Adrenal gland (tissue), 5 donors: ENCODE measurements around the gene PTTG1IP.

Experiments
- POLR2A ChIP-seq, 2 donors: fragments of 450-650 bp; IDR thresholded peaks; one replicate each; pipeline ENCODE4 v1.6.1; 2017; ENCODE audit warnings: antibody characterized with exemption in 2 of 2, mild to moderate bottlenecking in 2 of 2, moderate library complexity in 1 of 2
- TF ChIP-seq, protein P1 (sequence below), 6 experiments: fragments of 450-650 bp in 4 of 6; fragments of 200-600 bp in 2 of 6; sonication (generic) in 1 of 6; IDR thresholded peaks; 1 replicate in 5 of 6; 2 replicates in 1 of 6; pipeline versions ENCODE4 v1.5.1 to v1.8.0; 2016 to 2021; ENCODE audit warnings: antibody characterized with exemption in 6 of 6, mild to moderate bottlenecking in 2 of 6, moderate library complexity in 1 of 6
- donor health status: DM: no; HTN: no; CAD: no.

DNA sequence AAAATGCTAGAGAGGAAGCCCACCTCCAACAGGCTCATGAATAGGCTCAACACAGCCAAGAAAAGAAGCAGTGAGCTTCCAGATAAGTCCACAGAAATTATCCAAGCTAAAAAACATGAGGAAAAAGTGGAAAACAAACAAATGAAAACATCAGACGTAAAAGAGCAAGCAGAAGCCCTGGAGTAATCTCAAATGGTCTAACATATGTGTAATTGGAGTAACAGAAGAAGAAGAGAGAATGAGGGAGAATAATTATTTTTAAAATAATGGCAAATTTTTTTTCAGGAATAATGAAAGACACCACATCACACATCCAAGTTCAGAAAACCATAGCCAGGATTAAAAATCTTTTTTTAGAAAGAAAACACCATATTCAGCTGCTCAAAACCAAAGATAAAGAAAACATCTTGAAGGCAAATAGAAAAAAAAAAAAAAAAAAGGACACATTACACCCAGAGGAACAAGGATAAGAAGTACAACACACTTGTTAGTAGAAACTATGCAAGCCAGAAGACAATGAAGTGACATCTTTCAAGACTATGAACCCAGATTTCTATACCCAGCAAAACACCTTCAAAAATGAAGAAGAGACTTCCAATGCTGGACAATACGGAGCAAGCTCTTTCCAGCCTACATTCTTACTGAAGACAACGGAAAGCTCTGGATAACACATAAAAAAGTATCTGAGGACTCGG, 45.0 kb downstream of the PTTG1IP start:
- TF ChIP-seq, protein P1, sequence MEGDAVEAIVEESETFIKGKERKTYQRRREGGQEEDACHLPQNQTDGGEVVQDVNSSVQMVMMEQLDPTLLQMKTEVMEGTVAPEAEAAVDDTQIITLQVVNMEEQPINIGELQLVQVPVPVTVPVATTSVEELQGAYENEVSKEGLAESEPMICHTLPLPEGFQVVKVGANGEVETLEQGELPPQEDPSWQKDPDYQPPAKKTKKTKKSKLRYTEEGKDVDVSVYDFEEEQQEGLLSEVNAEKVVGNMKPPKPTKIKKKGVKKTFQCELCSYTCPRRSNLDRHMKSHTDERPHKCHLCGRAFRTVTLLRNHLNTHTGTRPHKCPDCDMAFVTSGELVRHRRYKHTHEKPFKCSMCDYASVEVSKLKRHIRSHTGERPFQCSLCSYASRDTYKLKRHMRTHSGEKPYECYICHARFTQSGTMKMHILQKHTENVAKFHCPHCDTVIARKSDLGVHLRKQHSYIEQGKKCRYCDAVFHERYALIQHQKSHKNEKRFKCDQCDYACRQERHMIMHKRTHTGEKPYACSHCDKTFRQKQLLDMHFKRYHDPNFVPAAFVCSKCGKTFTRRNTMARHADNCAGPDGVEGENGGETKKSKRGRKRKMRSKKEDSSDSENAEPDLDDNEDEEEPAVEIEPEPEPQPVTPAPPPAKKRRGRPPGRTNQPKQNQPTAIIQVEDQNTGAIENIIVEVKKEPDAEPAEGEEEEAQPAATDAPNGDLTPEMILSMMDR (IDR thresholded peaks at IDR 0.05), result no peak
- TF ChIP-seq POLR2A (IDR thresholded peaks at IDR 0.05), result no peak
